WTC11 (cell line): ENCODE data around the gene RGS19.

Experiments used
- ARID4B ChIP-seq: sonication (generic); formaldehyde crosslinking; IDR thresholded peaks from 2 replicates; pipeline ENCODE4 v1.8.0; 2023; ENCODE audit warnings: missing genetic modification reagents, mild to moderate bottlenecking, borderline replicate concordance
- CTCF ChIP-seq: fragments of 200-600 bp; IDR thresholded peaks from 2 replicates; pipeline ENCODE4 v1.8.0; 2022; ENCODE audit warnings: antibody characterized with exemption
- ESRRA ChIP-seq: sonication (generic); formaldehyde crosslinking; IDR thresholded peaks from 2 replicates; pipeline ENCODE4 v1.8.1; 2022; ENCODE audit warnings: mild to moderate bottlenecking, missing genetic modification reagents, borderline replicate concordance
- FOXK1 ChIP-seq: sonication (generic); formaldehyde crosslinking; IDR thresholded peaks from 2 replicates; pipeline ENCODE4 v1.8.0; 2022; ENCODE audit warnings: mild to moderate bottlenecking, moderate library complexity, missing genetic modification reagents
- MAX ChIP-seq: sonication (generic); formaldehyde crosslinking; IDR thresholded peaks from 2 replicates; pipeline ENCODE4 v1.8.0; 2022; ENCODE audit warnings: mild to moderate bottlenecking, missing genetic modification reagents
- NR2C2 ChIP-seq: sonication (generic); formaldehyde crosslinking; IDR thresholded peaks from 2 replicates; pipeline ENCODE4 v1.8.0; 2022; ENCODE audit warnings: mild to moderate bottlenecking, missing genetic modification reagents
- PRRX2 ChIP-seq: fragments of 250-450 bp; sonication (Bioruptor Pico); IDR thresholded peaks from 2 replicates; pipeline ENCODE4 v1.8.0; 2021; ENCODE audit warnings: mild to moderate bottlenecking
- SMAD4 ChIP-seq: sonication (generic); formaldehyde crosslinking; IDR thresholded peaks from 2 replicates; pipeline ENCODE4 v1.8.0; 2022; ENCODE audit warnings: mild to moderate bottlenecking, missing genetic modification reagents
- TEAD4 ChIP-seq: sonication (generic); formaldehyde crosslinking; IDR thresholded peaks from 2 replicates; pipeline ENCODE4 v1.8.0; 2022; ENCODE audit warnings: mild to moderate bottlenecking, missing genetic modification reagents
- USF1 ChIP-seq: sonication (generic); formaldehyde crosslinking; IDR thresholded peaks from 2 replicates; pipeline ENCODE4 v1.8.0; 2022; ENCODE audit warnings: mild to moderate bottlenecking, missing genetic modification reagents
- ZMAT4 ChIP-seq: fragments of 250-450 bp; sonication (Bioruptor Pico); IDR thresholded peaks from 2 replicates; pipeline ENCODE4 v1.9.0; 2021; ENCODE audit warnings: mild to moderate bottlenecking
- ZNF232 ChIP-seq: sonication (generic); formaldehyde crosslinking; IDR thresholded peaks from 2 replicates; pipeline ENCODE4 v1.8.0; 2022; ENCODE audit warnings: mild to moderate bottlenecking, missing genetic modification reagents
- ZNF512 ChIP-seq: sonication (generic); formaldehyde crosslinking; IDR thresholded peaks from 2 replicates; pipeline ENCODE4 v1.8.1; 2022; ENCODE audit warnings: missing genetic modification reagents, borderline replicate concordance

GRCh38 chr20:64119681-64120341 lies 40.5 kb upstream of the RGS19 start:
- TF ChIP-seq MAX (CRISPR knock-in tag) (no peak), TEAD4 (CRISPR knock-in tag) (no peak), CTCF (no peak), ESRRA (CRISPR knock-in tag) (no peak), ZMAT4 (CRISPR knock-in tag) (no peak), FOXK1 (no peak), USF1 (CRISPR knock-in tag) (no peak), PRRX2 (no peak), SMAD4 (CRISPR knock-in tag) (no peak), NR2C2 (CRISPR knock-in tag) (no peak), ZNF232 (CRISPR knock-in tag) (no peak), ZNF512 (CRISPR knock-in tag) (no peak), ARID4B (CRISPR knock-in tag) (no peak)
